ENCODE results near the gene VTI1A.
"Not testable (repeated sequence)": the region's sequence is repeated elsewhere in the genome, so short reads cannot be mapped to it uniquely, and the experiment has no call there.

The VTI1A gene

DNA sequence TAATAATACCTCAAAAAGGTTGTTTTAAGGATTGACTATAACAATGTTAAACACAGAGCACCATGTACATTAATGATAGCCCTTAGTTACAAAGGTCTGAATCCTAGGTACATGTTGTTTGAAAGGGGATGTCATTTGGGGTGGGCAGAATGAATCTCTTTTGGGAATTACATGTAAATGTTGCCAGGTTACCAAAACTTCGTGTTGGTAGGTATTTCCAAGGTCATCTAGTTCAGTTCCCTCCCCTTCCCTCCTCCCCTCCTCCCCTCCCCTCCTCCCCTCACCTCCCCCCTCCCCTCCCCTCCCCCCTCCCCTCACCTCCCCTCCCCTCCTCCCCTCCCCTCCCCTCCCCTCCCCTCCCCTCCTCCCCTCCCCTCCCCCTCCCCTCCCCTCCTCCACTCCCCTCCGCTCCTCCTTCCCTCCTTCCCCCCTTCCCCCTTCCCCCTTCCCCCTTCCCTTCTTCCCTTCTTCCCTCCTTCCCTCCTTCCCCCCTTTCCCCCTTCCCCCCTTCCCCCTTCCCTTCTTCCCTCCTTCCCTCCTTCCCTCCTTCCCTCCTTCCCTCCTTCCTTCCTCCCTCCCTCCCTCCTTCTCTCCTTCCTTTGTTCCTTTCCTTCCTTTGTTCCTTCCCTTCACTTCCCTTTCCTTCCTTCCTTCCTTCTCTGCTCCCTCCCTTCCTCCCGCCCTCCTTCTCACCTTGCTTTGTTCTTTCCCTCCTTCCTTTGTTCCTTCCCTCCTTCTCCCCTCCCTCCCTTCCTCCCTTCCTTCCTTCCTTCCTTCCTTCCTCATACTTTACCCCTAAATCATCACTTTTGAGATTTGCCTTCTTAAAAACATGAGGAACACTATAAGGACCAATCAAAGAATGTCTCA is 8.1 kb downstream of the VTI1A start:
- DNase-seq (ENCODE audit: low read depth in 2 of 2), result no peak

DNA sequence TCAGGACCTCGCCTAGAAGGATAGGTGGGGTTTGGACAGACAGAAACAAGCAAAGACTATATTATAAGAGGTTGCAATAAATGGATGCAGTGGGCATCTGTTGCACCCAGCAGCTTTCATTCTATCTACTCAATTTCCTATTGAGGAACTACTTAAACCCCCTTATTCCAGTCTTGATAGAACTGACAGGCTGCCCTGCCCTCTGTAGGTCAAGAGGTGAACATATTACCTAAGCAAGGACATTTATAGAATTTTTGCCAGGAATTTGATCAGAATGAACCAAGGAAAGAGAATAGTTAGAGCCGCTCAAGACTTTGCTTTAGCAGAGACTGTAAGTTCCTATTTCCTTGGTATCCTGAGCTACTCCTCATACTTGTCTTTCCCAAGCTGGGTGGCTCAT is 9.5 kb downstream of the VTI1A start:
- no peak for DNase-seq (ENCODE audit: low read depth in 2 of 2)

DNA sequence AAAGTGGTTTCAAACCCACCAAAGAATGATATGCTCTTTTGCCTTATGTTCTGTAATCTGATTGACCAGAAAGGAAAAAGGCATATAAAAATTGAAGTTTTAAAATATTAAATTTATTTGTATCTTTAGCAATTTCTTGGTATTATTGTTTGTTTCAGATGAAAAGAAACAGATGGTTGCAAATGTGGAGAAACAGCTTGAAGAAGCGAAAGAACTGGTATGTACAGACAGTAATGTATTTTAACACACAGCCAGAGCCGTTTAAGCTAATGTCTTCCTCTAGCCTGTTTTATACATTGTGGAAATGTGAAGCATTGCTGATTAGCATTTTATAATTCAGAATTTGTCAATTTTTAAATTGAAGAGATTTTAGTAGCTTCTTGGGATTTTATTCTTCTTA is 13.4 kb downstream of the VTI1A start:
- no peak for DNase-seq (ENCODE audit: low read depth in 2 of 2)

DNA sequence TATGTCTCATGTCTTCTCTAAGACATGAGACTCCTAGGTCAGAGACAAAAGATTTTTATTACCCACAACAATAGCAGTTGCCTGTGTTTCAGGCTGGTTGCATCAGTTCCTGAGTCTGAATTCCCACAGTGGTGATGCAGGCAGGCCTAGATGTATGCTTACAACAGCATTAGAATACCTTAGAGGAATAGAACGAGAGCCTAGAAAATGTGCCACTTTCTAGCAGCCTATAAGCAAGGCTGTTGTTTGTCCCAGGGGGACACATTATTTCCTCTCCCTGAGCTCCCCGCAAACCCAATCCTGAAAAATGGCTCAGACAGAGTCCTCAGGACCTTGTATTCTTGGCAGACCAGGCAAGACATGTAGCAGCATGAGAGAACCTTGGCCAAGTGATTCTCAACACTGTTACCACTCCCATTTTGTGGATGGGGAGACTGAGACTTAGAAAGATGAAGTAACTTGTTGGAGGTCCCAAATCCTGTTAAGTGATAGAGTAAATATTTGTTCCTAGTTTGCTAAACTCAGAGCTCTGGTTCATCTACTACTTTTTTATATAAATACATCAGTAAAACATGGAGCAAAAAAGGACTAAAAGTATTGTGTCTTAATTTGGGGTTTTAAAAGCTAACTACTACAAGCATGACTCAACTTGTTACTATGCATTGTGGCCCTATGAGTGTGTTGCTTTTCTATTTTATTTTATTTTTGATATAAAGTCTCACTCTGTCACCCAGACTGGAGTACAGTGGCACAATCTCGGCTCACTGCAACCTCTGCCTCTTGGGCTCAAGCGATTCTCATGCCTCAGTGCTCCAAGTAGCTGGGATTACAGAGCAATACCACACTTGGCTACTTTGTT is 14.2 kb downstream of the VTI1A start:
- peak in 1 of 2 donors; percentile 37 for DNase-seq (ENCODE audit: low read depth in 2 of 2)

DNA sequence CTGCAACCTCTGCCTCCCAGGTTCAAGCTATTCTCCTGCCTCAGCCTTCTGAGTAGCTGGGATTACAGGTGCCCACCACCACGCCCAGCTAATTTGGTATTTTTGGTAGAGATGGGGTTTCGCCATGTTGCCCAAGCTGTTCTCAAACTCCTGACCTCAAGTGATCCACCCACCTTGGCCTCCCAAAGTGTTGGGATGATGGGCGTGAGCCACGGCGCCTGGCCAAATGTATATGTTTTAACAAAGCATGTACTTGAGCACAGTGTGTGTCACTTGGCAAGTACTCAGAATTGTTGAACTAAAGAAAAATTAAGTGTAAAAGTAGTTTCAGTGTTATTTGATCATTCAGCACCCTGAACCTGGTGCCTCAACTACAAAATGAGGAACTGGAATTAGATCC is 17.1 kb downstream of the VTI1A start:
- DNase-seq (ENCODE audit: low read depth in 2 of 2), result not testable (repeated sequence)

DNA sequence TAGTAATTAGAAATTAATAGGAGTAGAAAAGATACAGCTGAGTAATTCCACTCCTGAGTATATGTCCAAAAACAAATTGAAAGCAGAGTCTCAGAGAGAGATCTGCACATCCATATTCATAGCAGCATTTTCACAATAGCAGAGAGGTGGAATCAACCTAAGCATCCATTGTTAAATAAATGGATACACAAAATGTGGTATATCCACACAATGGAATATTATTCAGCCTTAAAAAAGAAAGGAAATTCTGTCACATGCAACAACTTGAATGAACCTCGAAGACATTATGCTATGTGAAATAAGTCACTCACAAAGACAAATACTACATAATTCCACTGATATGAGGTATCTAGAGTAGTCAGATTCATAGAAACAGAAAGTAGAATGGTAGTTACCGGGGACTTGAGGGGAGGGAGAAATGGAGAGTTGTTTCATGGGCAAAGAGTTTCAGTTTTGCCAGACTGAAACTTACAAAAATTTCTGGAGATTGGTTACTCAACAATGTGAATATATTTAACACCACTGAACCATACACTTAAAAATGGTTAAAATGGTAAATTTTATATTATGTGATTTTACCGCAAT is 18.4 kb downstream of the VTI1A start:
- no peak for DNase-seq (ENCODE audit: low read depth in 2 of 2)

DNA sequence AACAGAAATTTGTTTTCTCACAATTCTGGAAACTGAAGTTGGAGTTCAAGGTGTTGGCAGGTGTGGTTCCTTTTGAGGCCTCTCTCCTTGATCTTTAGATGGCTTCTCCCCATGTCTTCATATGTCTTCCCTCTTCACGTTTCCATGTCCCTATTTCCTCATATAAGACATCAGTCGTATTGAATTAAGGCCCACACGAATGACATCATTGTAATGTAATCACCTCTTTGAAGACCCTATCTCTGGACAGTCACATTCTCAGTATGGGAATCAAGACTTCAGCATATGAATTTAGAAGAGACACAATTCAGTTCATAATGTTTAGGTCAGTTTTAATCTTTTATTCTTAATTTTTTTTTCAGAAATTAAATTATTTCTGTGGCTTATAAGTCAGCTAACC is 19.8 kb downstream of the VTI1A start:
- no peak for DNase-seq (ENCODE audit: low read depth in 2 of 2)

DNA sequence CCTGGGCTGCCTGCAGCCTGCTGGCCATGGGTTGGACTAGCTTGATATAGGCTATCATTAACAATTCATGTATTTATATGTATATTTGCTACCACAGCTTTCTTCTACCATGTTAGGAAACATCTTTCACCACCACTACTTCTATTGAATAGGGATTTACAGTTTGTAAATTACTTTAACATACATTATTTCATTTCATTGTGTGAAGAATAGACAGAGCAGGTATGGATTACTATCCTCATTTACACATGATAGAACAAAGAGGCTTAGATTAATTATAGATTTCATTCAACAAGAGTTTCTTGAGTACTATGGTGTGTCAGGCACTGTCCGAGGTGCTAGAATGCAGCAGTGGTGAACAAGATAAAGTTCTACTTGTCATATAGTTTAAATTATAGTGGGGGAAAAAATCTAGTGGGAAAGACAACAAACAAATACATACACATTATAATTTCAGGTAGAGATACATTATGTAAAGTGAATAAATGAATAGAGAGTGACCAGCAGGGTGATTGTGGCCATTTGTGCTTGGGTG is 20.6 kb downstream of the VTI1A start:
- no peak for DNase-seq (ENCODE audit: low read depth in 2 of 2)

DNA sequence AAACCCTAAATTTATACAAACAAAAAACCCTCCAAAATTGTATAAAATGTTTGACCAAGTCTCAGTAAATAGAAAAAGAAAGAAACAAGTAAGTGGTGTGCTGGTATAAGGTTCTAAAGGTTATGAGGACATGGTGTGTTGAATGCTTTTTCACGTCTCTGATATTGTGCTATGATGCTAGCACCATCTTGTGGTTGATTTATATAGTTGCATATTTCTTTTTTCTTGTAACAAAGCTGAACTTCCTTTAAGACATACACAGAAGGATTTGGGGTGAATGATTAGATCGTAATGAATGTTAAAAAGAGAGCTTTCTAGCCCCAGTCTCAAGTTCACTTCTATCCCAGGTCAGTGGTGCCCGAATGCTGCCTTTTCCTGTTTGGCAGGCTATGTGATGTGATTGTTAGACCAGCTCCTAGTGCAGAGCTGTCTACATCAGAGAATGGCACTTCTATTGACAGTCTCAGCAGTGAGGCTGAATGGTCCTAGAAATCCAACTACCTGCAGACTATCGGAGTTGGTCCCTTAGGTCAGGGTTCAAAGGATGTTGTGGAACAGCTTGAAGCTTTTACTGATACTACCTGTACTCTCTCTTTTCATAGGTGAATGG is 25.0 kb downstream of the VTI1A start:
- DNase-seq (ENCODE audit: low read depth in 2 of 2), result no peak

DNA sequence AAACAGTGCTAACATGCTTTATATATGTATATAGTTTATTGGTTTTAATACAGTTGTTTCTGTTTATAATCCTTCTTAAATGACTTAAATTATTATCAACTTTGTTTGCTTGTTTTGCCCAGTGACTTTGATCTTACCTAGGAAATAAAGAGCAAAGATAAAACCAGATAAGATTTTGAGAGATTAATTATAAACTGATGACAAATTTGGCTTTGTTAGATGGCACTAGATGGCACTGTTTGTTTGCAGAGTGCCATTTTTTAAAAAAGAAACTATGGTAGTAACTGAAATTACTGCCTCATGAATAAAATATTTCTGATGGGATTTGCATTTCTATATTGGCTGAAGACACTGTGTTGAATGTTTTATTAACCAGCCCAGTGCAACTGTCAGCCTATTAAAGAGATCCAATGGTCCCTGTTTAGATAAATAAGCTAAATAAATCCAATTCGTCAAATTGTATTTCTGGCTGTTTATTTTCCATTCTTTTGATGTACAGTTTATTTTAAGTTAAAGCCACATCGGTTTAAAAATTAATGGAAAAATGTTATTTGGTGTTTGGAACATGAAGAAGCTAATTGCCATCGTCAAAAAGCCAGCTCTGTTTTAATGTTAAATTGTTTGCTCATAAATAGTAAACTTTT is 28.7 kb downstream of the VTI1A start:
- no peak for DNase-seq (ENCODE audit: low read depth in 2 of 2)

DNA sequence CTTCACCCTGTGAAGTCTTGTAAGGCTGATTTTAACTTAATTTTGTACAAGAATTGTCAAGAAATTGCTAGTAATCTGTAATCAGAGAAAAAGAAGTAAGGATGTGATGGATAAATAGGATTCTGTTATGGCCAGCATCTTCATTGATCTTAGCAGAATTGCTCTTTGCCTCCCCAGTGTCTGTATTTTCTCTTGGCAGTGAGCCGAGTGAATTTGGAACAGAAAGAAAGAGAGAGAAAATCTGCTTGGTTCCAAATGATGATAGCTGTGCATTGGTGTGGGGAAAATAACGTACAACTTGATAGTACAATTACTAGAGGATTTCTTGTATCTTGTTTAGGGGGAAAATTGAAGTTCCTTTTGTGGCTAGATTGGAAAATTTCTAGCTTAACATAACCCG is 34.6 kb downstream of the VTI1A start:
- no peak for DNase-seq (ENCODE audit: low read depth in 2 of 2)

DNA sequence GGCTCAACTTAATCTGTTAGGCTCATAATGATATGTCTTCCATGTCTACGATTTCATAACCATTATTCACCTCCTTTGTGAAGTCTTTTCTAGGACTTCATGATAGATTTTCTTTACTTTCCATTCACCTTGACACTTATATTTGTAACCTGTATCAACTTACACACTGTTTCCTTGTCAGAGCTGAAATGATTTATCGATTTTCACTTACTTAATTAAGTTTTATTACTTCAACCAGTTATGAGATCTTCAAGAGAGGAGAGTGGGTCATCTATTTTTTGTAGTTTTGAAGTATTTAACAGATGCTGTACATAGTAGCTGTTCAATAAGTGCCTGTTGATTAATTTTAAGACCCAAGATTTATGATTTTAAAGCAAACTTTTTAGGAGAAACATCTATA is 37.4 kb downstream of the VTI1A start:
- no peak for DNase-seq (ENCODE audit: low read depth in 2 of 2)

DNA sequence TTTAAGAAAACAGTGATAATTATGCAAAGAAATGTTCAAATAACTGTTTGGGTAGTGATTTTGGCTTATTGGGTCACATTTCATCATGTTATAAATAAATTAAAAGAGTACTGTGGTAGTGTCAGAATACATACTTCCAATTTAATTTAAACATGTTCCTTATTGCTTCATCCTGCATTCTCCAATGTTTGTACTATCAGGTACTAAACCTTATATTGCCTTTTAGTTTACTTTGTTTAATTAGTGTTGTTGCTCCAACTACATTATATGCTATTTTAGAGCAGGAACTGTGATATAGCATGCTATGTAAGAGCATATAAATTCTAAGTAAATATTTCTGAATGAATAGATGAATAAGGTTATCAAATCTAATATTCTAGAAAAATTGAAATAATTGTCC is 40.9 kb downstream of the VTI1A start:
- DNase-seq (ENCODE audit: low read depth in 2 of 2), result no peak

DNA sequence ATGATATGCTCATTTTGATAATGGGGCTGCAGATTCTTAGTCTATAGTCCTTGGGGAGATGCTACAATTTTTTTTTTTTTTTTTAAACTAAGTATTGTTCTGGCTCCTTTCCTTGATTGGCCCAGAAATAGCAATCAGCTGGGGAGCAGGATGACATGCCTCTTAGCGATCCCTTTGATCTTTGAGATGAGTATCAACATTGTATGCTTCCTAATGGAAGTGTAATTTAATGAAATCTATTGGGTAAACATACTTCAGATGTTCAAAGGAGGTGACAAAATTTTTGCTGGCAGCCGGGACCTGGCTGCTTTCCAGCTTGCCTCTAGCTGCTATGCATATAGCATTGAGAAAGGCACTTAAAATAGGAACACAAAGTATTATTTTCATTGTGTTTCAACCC is 43.5 kb downstream of the VTI1A start:
- no peak for DNase-seq (ENCODE audit: low read depth in 2 of 2)

DNA sequence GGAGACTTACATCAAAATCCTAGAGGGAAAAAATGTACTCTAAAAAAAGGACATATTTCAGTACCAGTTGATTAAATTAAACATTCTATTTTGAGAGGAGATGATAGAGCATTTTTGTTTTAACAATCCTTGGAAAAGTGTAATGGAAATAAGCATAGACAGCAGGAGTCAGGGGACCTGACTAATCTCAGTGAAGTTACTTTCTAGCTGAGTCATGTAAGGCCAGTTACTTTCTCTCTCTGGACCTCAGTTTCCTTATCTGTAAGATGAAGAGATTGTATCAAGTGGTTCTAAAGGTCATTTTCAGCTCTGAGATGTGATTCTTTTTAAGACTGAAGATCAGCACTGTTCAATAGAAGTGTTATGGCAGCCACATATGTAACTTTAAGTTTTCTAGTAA is 44.1 kb downstream of the VTI1A start:
- DNase-seq (ENCODE audit: low read depth in 2 of 2), result no peak

DNA sequence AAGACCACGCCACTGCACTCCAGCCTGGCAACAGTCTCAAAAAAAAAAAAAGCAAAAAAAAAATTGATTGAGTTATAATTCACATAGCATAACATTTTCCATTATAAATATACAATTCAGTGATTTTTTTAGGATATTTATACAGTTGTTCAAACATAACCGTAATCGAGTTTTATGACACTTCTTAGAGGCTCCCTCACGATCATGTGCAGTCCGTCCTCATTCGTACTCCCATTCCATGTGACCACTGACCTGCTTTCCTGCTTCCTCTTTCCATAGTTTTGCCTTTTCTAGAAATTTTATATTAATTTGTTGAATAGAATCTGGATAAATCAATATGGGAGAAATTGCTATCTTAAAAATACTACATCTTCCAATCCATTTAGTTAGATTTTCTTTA is 45.7 kb downstream of the VTI1A start:
- DNase-seq (ENCODE audit: low read depth in 2 of 2), result no peak

DNA sequence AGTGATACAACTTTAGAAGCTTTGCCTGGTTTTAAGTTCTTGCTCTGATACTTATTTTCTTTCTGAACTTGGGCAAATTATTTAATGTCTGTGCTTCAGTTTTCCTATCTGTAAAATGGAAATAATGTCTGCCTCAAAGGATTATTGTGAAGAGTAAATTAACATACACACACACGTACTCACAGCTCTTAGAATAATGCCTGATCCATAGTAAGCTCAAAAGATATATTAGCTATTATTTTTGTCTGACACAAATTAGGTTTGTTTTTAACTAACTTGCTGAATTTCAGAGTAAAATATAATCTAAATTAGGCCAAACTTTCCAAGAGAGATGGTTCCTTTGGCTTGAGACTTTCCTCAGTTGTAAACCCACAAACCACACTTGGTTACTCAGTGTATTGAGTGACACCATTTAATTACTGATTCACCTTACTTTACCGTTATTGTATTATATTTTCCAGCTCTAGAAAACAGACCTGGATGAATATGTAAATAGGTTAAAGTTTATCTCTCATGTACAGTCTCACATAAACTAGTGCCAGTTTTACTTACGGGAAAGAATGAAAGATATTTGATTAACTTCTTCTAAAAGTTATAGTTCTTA is 50.4 kb downstream of the VTI1A start:
- no peak for DNase-seq (ENCODE audit: low read depth in 2 of 2)

DNA sequence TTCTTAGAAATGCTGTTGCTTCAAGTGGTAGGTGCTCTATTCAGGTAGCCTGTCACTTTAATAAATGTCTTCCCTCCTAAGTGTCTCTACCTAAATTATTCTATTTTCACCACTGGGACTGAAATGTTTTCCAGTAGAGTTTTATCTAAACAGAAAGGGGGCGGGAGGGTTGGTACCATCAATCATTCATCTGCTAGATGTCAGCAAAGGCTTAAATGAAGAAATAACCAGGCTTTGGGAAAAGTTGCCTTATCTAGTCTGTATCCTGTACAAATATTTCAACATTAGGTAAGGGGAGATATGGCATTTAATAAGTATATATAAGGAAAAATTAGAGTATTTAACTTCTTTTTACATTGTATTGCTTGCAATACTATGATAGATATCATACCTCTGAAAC is 51.8 kb downstream of the VTI1A start:
- DNase-seq (ENCODE audit: low read depth in 2 of 2), result no peak

DNA sequence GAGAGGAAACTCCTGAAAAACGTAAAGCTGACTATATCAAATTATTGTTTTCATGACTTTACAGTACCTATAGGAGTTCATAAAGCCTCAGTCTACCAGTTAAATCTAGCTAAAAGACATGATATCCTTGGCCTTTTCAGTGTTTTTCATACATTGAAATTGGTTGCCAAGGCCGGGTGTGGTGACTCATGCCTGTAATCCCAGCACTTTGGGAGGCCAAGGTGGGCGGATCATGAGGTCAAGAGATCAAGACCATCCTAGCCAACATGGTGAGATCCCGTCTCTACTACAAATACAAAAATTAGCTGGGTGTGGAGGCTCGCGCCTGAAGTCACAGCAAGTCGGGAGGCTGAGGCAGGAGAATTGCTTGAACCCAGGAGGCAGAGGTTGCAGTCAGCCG is 53.0 kb downstream of the VTI1A start:
- DNase-seq (ENCODE audit: low read depth in 2 of 2), result not testable (repeated sequence)

DNA sequence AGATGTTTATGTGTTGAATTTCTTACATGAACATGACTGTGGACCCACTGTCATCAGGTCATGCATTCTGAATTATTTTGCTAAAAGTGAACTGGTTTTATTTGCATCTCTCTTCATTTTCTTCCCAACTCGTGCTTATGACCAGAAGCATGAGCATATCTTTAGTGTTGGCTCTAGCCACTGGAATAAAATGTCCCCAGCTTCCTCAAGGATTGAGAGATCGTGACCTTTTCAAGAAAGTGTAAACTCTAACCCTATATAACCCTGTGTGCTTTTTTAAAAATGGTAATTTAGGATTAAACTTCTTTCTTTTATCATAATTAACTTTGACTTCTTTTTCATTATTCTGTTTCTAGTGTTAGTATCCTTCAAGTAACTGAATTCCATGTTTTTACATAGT is 55.5 kb downstream of the VTI1A start:
- DNase-seq (ENCODE audit: low read depth in 2 of 2), result no peak

DNA sequence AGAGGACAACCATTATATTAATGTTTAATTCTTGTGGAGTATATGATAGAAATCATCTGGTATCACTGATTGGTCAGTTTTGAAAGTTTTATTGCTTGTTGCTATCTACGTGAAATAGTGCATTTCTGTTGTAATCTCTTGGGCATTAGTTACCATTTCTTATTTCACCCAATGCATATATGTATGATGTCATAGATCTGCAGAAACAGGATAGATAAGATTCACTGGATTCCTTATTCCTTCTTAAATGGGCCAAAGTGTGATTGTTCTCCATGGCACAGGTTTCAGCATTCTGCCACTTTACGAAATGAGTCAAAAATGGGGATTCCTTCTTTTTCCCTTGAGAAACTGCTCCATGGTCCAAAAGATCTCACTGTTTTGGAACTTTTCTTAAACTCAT is 56.6 kb downstream of the VTI1A start:
- DNase-seq (ENCODE audit: low read depth in 2 of 2), result no peak
